ENCODE results near the gene CDC25A. TPM values are rescaled to one million over a fixed set of nuclear protein-coding genes. Genes with fewer than 3 reads are reported as not detected.

The CDC25A gene
- total and polyA plus RNA-seq, 2 of the 8 experiments (the other 6 are each of a cell fraction or from before 2014, with no cell fraction given): 20.7 to 62.1 TPM

DNA sequence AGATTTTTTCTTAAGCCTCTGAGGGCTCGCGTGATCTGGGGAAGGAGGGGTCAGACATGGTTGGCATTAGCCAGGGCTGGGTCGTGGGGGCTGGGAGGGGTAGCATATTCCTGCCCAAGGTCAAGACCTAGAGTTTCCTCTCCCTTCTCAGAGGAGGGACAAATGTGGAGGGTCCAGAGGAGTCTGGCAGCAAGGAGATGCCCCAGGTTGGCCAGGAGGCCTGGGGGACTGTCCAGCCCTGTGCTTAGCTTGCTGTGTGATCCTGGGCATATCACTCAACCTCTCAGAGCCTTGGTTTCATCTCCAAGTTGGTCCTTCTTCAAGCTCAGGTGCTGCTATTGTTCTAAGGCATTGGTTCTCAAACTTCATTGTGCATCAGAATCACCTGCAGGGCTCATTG, 26.0 kb upstream of the CDC25A start:
- no peak for TF ChIP-seq NRF1 (IDR thresholded peaks at IDR 0.05; ENCODE audit: low read depth, low read length)
- TF ChIP-seq POLR2AphosphoS5 (IDR thresholded peaks at IDR 0.05; ENCODE audit: low read depth, low read length): no peak
- TF ChIP-seq BRCA1 (IDR thresholded peaks at IDR 0.05; ENCODE audit: low read depth, low read length): no peak
- no peak for TF ChIP-seq EP300 (IDR thresholded peaks at IDR 0.05; ENCODE audit: borderline replicate concordance in 1 of 2, low read depth in 2 of 2, low read length in 2 of 2)
- TF ChIP-seq CREB1 (IDR thresholded peaks at IDR 0.05): no peak
- TF ChIP-seq, protein P1, sequence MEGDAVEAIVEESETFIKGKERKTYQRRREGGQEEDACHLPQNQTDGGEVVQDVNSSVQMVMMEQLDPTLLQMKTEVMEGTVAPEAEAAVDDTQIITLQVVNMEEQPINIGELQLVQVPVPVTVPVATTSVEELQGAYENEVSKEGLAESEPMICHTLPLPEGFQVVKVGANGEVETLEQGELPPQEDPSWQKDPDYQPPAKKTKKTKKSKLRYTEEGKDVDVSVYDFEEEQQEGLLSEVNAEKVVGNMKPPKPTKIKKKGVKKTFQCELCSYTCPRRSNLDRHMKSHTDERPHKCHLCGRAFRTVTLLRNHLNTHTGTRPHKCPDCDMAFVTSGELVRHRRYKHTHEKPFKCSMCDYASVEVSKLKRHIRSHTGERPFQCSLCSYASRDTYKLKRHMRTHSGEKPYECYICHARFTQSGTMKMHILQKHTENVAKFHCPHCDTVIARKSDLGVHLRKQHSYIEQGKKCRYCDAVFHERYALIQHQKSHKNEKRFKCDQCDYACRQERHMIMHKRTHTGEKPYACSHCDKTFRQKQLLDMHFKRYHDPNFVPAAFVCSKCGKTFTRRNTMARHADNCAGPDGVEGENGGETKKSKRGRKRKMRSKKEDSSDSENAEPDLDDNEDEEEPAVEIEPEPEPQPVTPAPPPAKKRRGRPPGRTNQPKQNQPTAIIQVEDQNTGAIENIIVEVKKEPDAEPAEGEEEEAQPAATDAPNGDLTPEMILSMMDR (IDR thresholded peaks at IDR 0.05; ENCODE audit: control extremely low read depth in 1 of 3, insufficient read depth in 1 of 3, low read depth in 1 of 3, low read length in 3 of 3): no peak
- no peak for TF ChIP-seq EGR1 (IDR thresholded peaks at IDR 0.05; ENCODE audit: borderline replicate concordance, low read depth, low read length)
- TF ChIP-seq SP4 (IDR thresholded peaks at IDR 0.05; ENCODE audit: low read length): no peak
- TF ChIP-seq NANOG (IDR thresholded peaks at IDR 0.05; ENCODE audit: insufficient read depth, low read depth, low read length, poor library complexity, severe bottlenecking): no peak
- no peak for TF ChIP-seq CEBPB (IDR thresholded peaks at IDR 0.05; ENCODE audit: low read depth, low read length)
- TF ChIP-seq TAF7 (optimal IDR thresholded peaks at IDR 0.05; ENCODE audit: borderline replicate concordance, low read depth, low read length): no peak
- no peak overlapping the region for H3K4me3 ChIP-seq (ENCODE audit: extremely low read depth in 1 of 4, insufficient read depth in 2 of 4, low read depth in 3 of 4, low read length in 4 of 4)
- no peaks in the 10 kb centered on the region for H3K79me2 ChIP-seq (ENCODE audit: control insufficient read depth in 1 of 2, insufficient read depth in 2 of 2, low read length in 2 of 2)
- no peak overlapping the region for H3K27ac ChIP-seq (ENCODE audit: low read depth, low read length)
- H3K4me1 ChIP-seq (replicated peaks in 1 of 4; ENCODE audit: control insufficient read depth in 3 of 4, insufficient read depth in 4 of 4, low read length in 3 of 4): no peaks in the 10 kb centered on the region
- H4K8ac ChIP-seq (ENCODE audit: extremely low read depth, insufficient read depth, low read length): no peak overlapping the region
- H2BK120ac ChIP-seq (replicated peaks; ENCODE audit: low read depth, low read length): no peak overlapping the region
- H3K23ac ChIP-seq (ENCODE audit: insufficient read length): no peak overlapping the region
- H3K9me3 ChIP-seq (ENCODE audit: insufficient read depth in 2 of 2, low read depth in 1 of 2, low read length in 1 of 2): peaks cover 0 to 8% of the 10 kb centered on the region in 2 experiments; a peak in 2 of 4 replicates
- no peak overlapping the region for H4K91ac ChIP-seq (replicated peaks; ENCODE audit: insufficient read length, low read length)
- H3K18ac ChIP-seq (ENCODE audit: extremely low read depth, low read length): no peak overlapping the region
- H2BK5ac ChIP-seq (ENCODE audit: low read depth, low read length): no peak overlapping the region
- no peak overlapping the region for H2AFZ ChIP-seq (ENCODE audit: low read length)
- H3K9ac ChIP-seq (replicated peaks in 1 of 4; ENCODE audit: extremely low read depth in 1 of 4, low read depth in 3 of 4, low read length in 3 of 4): no peak overlapping the region
- H3K4me2 ChIP-seq (ENCODE audit: insufficient read depth in 1 of 2, low read depth in 2 of 2, low read length in 2 of 2): no peak overlapping the region
- no peak overlapping the region for H2BK15ac ChIP-seq (ENCODE audit: low read length)
- no peak for FAIRE-seq
- no peak for DNase-seq (ENCODE audit: low read depth in 1 of 2, low spot score in 2 of 2)
- no peak overlapping the region for H2BK12ac ChIP-seq (ENCODE audit: low read depth, low read length)
- H3K23me2 ChIP-seq (ENCODE audit: low read depth, low read length): no peaks in the 10 kb centered on the region; the same call in 1 of the 2 replicates
- H3K14ac ChIP-seq (ENCODE audit: insufficient read length): no peak overlapping the region
- H3K56ac ChIP-seq (replicated peaks; ENCODE audit: insufficient read length, low read depth, low read length): no peak overlapping the region
- H2BK20ac ChIP-seq (ENCODE audit: low read length): no peak overlapping the region
- H3K79me1 ChIP-seq (ENCODE audit: low read depth, low read length): no peaks in the 10 kb centered on the region
- H3K27me3 ChIP-seq (replicated peaks in 1 of 4; ENCODE audit: control insufficient read depth in 3 of 4, extremely low read depth in 1 of 4, insufficient read depth in 3 of 4, low read length in 3 of 4): 0 out of 7 replicates have a peak, but pooled peaks cover 0 to 2% (median 0%) of the 10 kb centered on the region in 4 experiments
- H3K4ac ChIP-seq (replicated peaks; ENCODE audit: insufficient read length, low read depth, low read length): no peak overlapping the region
- 91% methylated on average over 3 of the region's 3 CpGs; no CpG with 5 or more reads in 1 of the 2 experiments for WGBS, 2 experiments (ENCODE audit: extremely low coverage in 1 of 2, insufficient coverage in 1 of 2, insufficient read length in 1 of 2, insufficient replicate concordance in 2 of 2, low coverage in 1 of 2, low lambda C conversion rate in 2 of 2, missing lambda C conversion rate in 1 of 2)
- H2AK5ac ChIP-seq (ENCODE audit: low read depth, low read length): no peak overlapping the region
- no peak overlapping the region for H4K5ac ChIP-seq (ENCODE audit: insufficient read length, low read depth, low read length)
- ChIA-PET POLR2A (ENCODE audit: partially characterized antibody) (interaction anchor here (1.0 to 1.5 kb wide), 2 partner anchors 11 to 31 kb away, joined by 3 to 5 read pairs; no protein-coding TSS in a partner anchor), CTCF (ENCODE audit: partially characterized antibody) (no interaction called here)
- no peaks in the 10 kb centered on the region for H3K36me3 ChIP-seq (ENCODE audit: control insufficient read depth in 2 of 4, insufficient read depth in 4 of 4, low read length in 3 of 4)
- H4K20me1 ChIP-seq (replicated peaks in 1 of 2; ENCODE audit: control insufficient read depth in 1 of 2, insufficient read depth in 2 of 2, low read length in 2 of 2): no peaks in the 10 kb centered on the region

Data from H1 (cell line).